Pancreas (tissue), 10 donors: ENCODE measurements around the gene GTPBP8. TPM values are rescaled to one million over a fixed set of nuclear protein-coding genes. Genes with fewer than 3 reads are reported as not detected.
A peak's percentile ranks its signal among the peaks of the same experiment; 100 is the strongest.

Experiments
- ATAC-seq, 4 donors: fragments of 200-7000 bp; cut with Tn5 transposase; one replicate each; pipeline versions ENCODE4 v1.8.0 to v1.9.1; 2020; ENCODE audit warnings: mild to moderate bottlenecking in 4 of 4, moderate library complexity in 4 of 4
- DNase-seq, 6 donors: peaks; one replicate each; pipeline ENCODE4 v3.0.0-alpha.2; 2020
- FAIRE-seq: peaks from 2 replicates; lab custom pipeline; 2012; peaks lifted over from hg19 to GRCh38; lab: Jason Lieb, UNC
- H3K27ac ChIP-seq, 4 donors: fragments of 200-600 bp; sonication (generic); 1 replicate in 3 of 4; 2 replicates in 1 of 4; pipeline versions ENCODE4 v1.5.0 to v1.8.0; 2020
- H3K27me3 ChIP-seq, 4 donors: fragments of 200-600 bp; one replicate each; pipeline ENCODE4 v1.8.0; 2021
- H3K36me3 ChIP-seq, 3 donors: fragments of 200-600 bp; sonication (generic) in 1 of 3; one replicate each; pipeline versions ENCODE4 v1.5.0 to v1.8.0; 2020 to 2021
- H3K4me1 ChIP-seq, 3 donors: fragments of 200-600 bp; one replicate each; pipeline ENCODE4 v1.8.0; 2021
- H3K4me3 ChIP-seq, 4 donors: fragments of 200-600 bp; sonication (generic) in 2 of 4; one replicate each; pipeline versions ENCODE4 v1.5.0 to v1.8.0; 2020 to 2021
- H3K9me3 ChIP-seq, 4 donors: fragments of 200-600 bp; one replicate each; pipeline ENCODE4 v1.8.0; 2021
- CTCF ChIP-seq, 4 donors: fragments of 200-600 bp; sonication (generic) in 3 of 4; IDR thresholded peaks; one replicate each; pipeline versions ENCODE4 v1.5.0 to v1.8.0; 2021; ENCODE audit warnings: antibody characterized with exemption in 4 of 4
- WGBS, 2 donors: extraction: QIAGEN DNeasy Blood & Tissue Kit; methylation state at CpG; one replicate each; pipeline ENCODE4 v1.1.7; 2013; 5-methylcytosine and 5-hydroxymethylcytosine counted together
- intact Hi-C, 3 donors: fragments of 100-400 bp; cut with DNase I; formaldehyde crosslinking; loops; one replicate each; pipeline versions ENCODE4 v1.11.1 to v1.14.2; 2022
- polyA plus RNA-seq, 2 donors: library from polyadenylated mRNA; stranded (reverse); fragments of 200-250 nt; gene quantifications; one replicate each; pipeline ENCODE4 v1.2.3, GENCODE V29; 2013
- total RNA-seq, 6 donors: library from RNA; stranded (reverse); fragmentation: NEBNext Ultra II Directional in 4 of 6; extraction: Animal tissue kit (Norgen Biotek cat#: 25700) in 4 of 6; gene quantifications; one replicate each; pipeline versions ENCODE4 v1.2.1 to v1.2.4, GENCODE V29; 2021 to 2023
- donor health status: healthy with polysubstance abuse.
- donor health status: DM: no; HTN: no; CAD: no; lungs with moderate emphysema.
- donor health status: DM: no; HTN: no; CAD: no.
- donor health status: control.
- donor health status: control.
- donor health status: Bipolar disorder and iron deficiency.
- donor health status: DM: yes; HTN: yes; CAD: no.
- donor health status: DM: no; HTN: no; CAD: no.
- donor health status: DM: no; HTN: no; CAD: no.
- donor health status: DM: yes; HTN: yes; CAD: no.

The GTPBP8 gene
- total and polyA plus RNA-seq, 8 donors = 3.6 to 14.0 (median 7.5) TPM

- no peaks in the 10 kb centered on the region for H3K9me3 ChIP-seq
- H3K27me3 ChIP-seq = no peaks in the 10 kb centered on the region
- intact Hi-C loops = no loop called here
- no peaks in the 10 kb centered on the region for H3K4me1 ChIP-seq
- DNase-seq (peak in 1 of 6 donors; percentile 15), ATAC-seq (no peak), FAIRE-seq (no peak)
- no peaks in the 10 kb centered on the region for H3K36me3 ChIP-seq
- H3K4me3 ChIP-seq = no peak overlapping the region
- no peak for TF ChIP-seq CTCF (IDR thresholded peaks at IDR 0.05)
- H3K27ac ChIP-seq = no peak overlapping the region
Measured at GRCh38 chr3:112963683-112964082, 27.1 kb upstream of the GTPBP8 start.

- intact Hi-C loops = no loop called here
- H3K9me3 ChIP-seq = no peaks in the 10 kb centered on the region
- no peaks in the 10 kb centered on the region for H3K27me3 ChIP-seq
- peak in 1 of 4 donors; percentile 21 for ATAC-seq
- no peak for TF ChIP-seq CTCF (IDR thresholded peaks at IDR 0.05)
- DNase-seq = no peak
- WGBS, 2 donors = 90 to 91% methylated on average over 6 of the region's 6 CpGs
- H3K36me3 ChIP-seq = no peaks in the 10 kb centered on the region
- no peaks in the 10 kb centered on the region for H3K4me1 ChIP-seq
- FAIRE-seq = no peak
- H3K4me3 ChIP-seq = no peak overlapping the region
- no peak overlapping the region for H3K27ac ChIP-seq
Measured at GRCh38 chr3:112965656-112966055, 25.1 kb upstream of the GTPBP8 start.

GRCh38 chr3:112966633-112967032 lies 24.2 kb upstream of the GTPBP8 start:
- no peaks in the 10 kb centered on the region for H3K27me3 ChIP-seq
- no peak for TF ChIP-seq CTCF (IDR thresholded peaks at IDR 0.05)
- FAIRE-seq (no peak), DNase-seq (no peak), ATAC-seq (peak in 1 of 4 donors; percentile 57)
- no peaks in the 10 kb centered on the region for H3K36me3 ChIP-seq
- no peaks in the 10 kb centered on the region for H3K4me1 ChIP-seq
- WGBS, 2 donors = 8 to 9% methylated on average over 2 of the region's 2 CpGs
- intact Hi-C loops = no loop called here
- no peaks in the 10 kb centered on the region for H3K9me3 ChIP-seq
- no peak overlapping the region for H3K4me3 ChIP-seq
- H3K27ac ChIP-seq = no peak overlapping the region

GRCh38 chr3:112967425-112967824 lies 23.4 kb upstream of the GTPBP8 start:
- Histone ChIP-seq H3K4me3 (no peak overlapping the region), H3K27me3 (no peaks in the 10 kb centered on the region), H3K4me1 (no peaks in the 10 kb centered on the region), H3K36me3 (no peaks in the 10 kb centered on the region), H3K27ac (no peak overlapping the region), H3K9me3 (no peaks in the 10 kb centered on the region)
- ATAC-seq (no peak), DNase-seq (no peak), FAIRE-seq (no peak)
- 89 to 96% methylated on average over 1 of the region's 1 CpG for WGBS, 2 donors
- no peak for TF ChIP-seq CTCF (IDR thresholded peaks at IDR 0.05)
- intact Hi-C loops = no loop called here

- FAIRE-seq (no peak), DNase-seq (no peak), ATAC-seq (peak in 1 of 4 donors; percentile 21)
- H3K4me3 ChIP-seq = no peak overlapping the region
- H3K36me3 ChIP-seq = no peaks in the 10 kb centered on the region
- H3K27ac ChIP-seq = no peak overlapping the region
- no peaks in the 10 kb centered on the region for H3K4me1 ChIP-seq
- 64 to 80% methylated on average over 1 of the region's 1 CpG for WGBS, 2 donors
- intact Hi-C loops = no loop called here
- TF ChIP-seq CTCF (IDR thresholded peaks at IDR 0.05) = no peak
- H3K9me3 ChIP-seq = no peaks in the 10 kb centered on the region
- no peaks in the 10 kb centered on the region for H3K27me3 ChIP-seq
Measured at GRCh38 chr3:112967828-112968227, 23.0 kb upstream of the GTPBP8 start.
